SU-DHL-6 (cell line): ENCODE measurements around the gene ATP1B2.

Source experiments
- CTCF ChIP-seq: fragments of 200-600 bp; sonication (generic); IDR thresholded peaks from one replicate; pipeline ENCODE4 v1.5.1; 2017; ENCODE audit warnings: antibody characterized with exemption, mild to moderate bottlenecking, low read length, moderate library complexity; ENCODE audit not compliant: insufficient read depth, poor library complexity, severe bottlenecking
- EZH2phosphoT487 ChIP-seq: fragments of 200-600 bp; sonication (generic), shearing (Covaris generic); conservative IDR thresholded peaks from 2 replicates; pipeline ENCODE4 v1.6.1; 2018; ENCODE audit warnings: mild to moderate bottlenecking, antibody characterized with exemption, low read length, moderate library complexity, mixed read lengths

- TF ChIP-seq CTCF (no peak), EZH2phosphoT487 (no peak)
Measured at GRCh38 chr17:7615265-7615747, 35.4 kb upstream of the ATP1B2 start.
